Central memory CD8-positive, alpha-beta T cell (primary cell): ENCODE measurements around the gene PDE10A.

Experiments used
- ATAC-seq: fragments of 150-1000 bp; cut with Tn5 transposase; replicated peaks from 2 replicates; pipeline ENCODE4 v1.10.0; 2022; ENCODE audit warnings: mild to moderate bottlenecking, moderate FRiP score, moderate number of reproducible peaks; ENCODE audit not compliant: poor library complexity, severe bottlenecking; ENCODE audit errors: extremely low read depth
- DNase-seq, 2 donors: peaks; one replicate each; pipeline ENCODE4 v3.0.0; 2021; ENCODE audit warnings: low spot score in 2 of 2
- H3K27ac Mint-ChIP-seq: one replicate; pipeline ENCODE4 v1.8.0; 2022; ENCODE audit warnings: low read depth, mild to moderate bottlenecking, moderate library complexity, mixed read lengths
- H3K27me3 Mint-ChIP-seq: one replicate; pipeline ENCODE4 v1.8.0; 2022; ENCODE audit warnings: mixed read lengths
- H3K36me3 Mint-ChIP-seq: one replicate; pipeline ENCODE4 v1.8.0; 2022; ENCODE audit warnings: mild to moderate bottlenecking, moderate library complexity, mixed read lengths; ENCODE audit not compliant: insufficient read depth
- H3K4me1 Mint-ChIP-seq: one replicate; pipeline ENCODE4 v1.8.0; 2022; ENCODE audit warnings: mixed read lengths
- H3K4me3 Mint-ChIP-seq: one replicate; pipeline ENCODE4 v1.8.0; 2022; ENCODE audit warnings: mild to moderate bottlenecking, moderate library complexity, mixed read lengths
- H3K9me3 Mint-ChIP-seq: one replicate; pipeline ENCODE4 v1.8.0; 2022; ENCODE audit warnings: mixed read lengths

PDE10A gene

GRCh38 chr6:165298402-165298801, 364.6 kb downstream of the PDE10A start:
- Mint-ChIP-seq H3K4me3 (no peak overlapping the region), H3K4me1 (no peaks in the 10 kb centered on the region), H3K9me3 (peaks cover 12% of the 10 kb centered on the region), H3K27me3 (no peaks in the 10 kb centered on the region), H3K36me3 (no peaks in the 10 kb centered on the region), H3K27ac (no peak overlapping the region)
- ATAC-seq (no peak), DNase-seq (no peak)

GRCh38 chr6:165292657-165293056, 370.4 kb downstream of the PDE10A start:
- H3K4me1 Mint-ChIP-seq = no peaks in the 10 kb centered on the region
- no peak overlapping the region for H3K4me3 Mint-ChIP-seq
- no peak for DNase-seq
- no peaks in the 10 kb centered on the region for H3K27me3 Mint-ChIP-seq
- H3K9me3 Mint-ChIP-seq = peaks cover 27% of the 10 kb centered on the region
- no peak for ATAC-seq
- no peaks in the 10 kb centered on the region for H3K36me3 Mint-ChIP-seq
- no peak overlapping the region for H3K27ac Mint-ChIP-seq
